GM12891 (cell line): ENCODE data around the gene SYVN1.

Source experiments
- POLR2A ChIP-seq: IDR thresholded peaks from 2 replicates; pipeline ENCODE4 v1.6.1; 2011; ENCODE audit warnings: low read depth, low read length, control low read depth
- POLR2AphosphoS5 ChIP-seq: IDR thresholded peaks from 2 replicates; pipeline ENCODE4 v1.6.1; 2011; ENCODE audit warnings: low read depth, low read length, control low read depth
- TAF1 ChIP-seq: IDR thresholded peaks from 2 replicates; pipeline ENCODE4 v1.6.1; 2011; ENCODE audit warnings: low read depth, low read length, control low read depth

- TF ChIP-seq POLR2AphosphoS5 = no peak
- no peak for TF ChIP-seq TAF1
- TF ChIP-seq POLR2A = no peak
Observed at GRCh38 chr11:65151331-65151899, 17.1 kb upstream of the SYVN1 start.
